MM.1S (cell line): ENCODE data around the gene MAD2L1BP.

Experiments used
- CTCF ChIP-seq: fragments of 300-600 bp; sonication (generic); IDR thresholded peaks from 2 replicates; pipeline ENCODE4 v1.5.1; 2016; ENCODE audit warnings: antibody characterized with exemption, low read length, mixed read lengths
- EZH2 ChIP-seq: fragments of 300-600 bp; sonication (generic); optimal IDR thresholded peaks from 2 replicates; pipeline ENCODE3; 2017; ENCODE audit warnings: low read depth, mild to moderate bottlenecking, antibody characterized with exemption, low read length, mixed read lengths
- EZH2phosphoT487 ChIP-seq: fragments of 300-600 bp; sonication (generic); IDR thresholded peaks from 2 replicates; pipeline ENCODE4 v1.6.1; 2018; ENCODE audit warnings: antibody characterized with exemption, low read length

- no peak for TF ChIP-seq CTCF
- no peak for TF ChIP-seq EZH2
- no peak for TF ChIP-seq EZH2phosphoT487
These were observed 14.4 kb upstream of the MAD2L1BP start for GRCh38 chr6:43621078-43621835.
